Measurements from ENCODE around the gene LRRC46. TPM values are rescaled to one million over a fixed set of nuclear protein-coding genes. Genes with fewer than 3 reads are reported as not detected.

Gene LRRC46
- total RNA-seq, 1 donor from 2014 or later = 1.0 TPM

- DNase-seq (ENCODE audit: low spot score) = no peak
- H3K9me3 Mint-ChIP-seq (ENCODE audit: unreplicated experiment) = no peaks in the 10 kb centered on the region
- peaks cover 28% of the 10 kb centered on the region for H3K4me1 Mint-ChIP-seq (ENCODE audit: unreplicated experiment)
- H3K36me3 Mint-ChIP-seq (ENCODE audit: low read depth, unreplicated experiment) = peaks cover 4% of the 10 kb centered on the region
- TF ChIP-seq, protein P1, sequence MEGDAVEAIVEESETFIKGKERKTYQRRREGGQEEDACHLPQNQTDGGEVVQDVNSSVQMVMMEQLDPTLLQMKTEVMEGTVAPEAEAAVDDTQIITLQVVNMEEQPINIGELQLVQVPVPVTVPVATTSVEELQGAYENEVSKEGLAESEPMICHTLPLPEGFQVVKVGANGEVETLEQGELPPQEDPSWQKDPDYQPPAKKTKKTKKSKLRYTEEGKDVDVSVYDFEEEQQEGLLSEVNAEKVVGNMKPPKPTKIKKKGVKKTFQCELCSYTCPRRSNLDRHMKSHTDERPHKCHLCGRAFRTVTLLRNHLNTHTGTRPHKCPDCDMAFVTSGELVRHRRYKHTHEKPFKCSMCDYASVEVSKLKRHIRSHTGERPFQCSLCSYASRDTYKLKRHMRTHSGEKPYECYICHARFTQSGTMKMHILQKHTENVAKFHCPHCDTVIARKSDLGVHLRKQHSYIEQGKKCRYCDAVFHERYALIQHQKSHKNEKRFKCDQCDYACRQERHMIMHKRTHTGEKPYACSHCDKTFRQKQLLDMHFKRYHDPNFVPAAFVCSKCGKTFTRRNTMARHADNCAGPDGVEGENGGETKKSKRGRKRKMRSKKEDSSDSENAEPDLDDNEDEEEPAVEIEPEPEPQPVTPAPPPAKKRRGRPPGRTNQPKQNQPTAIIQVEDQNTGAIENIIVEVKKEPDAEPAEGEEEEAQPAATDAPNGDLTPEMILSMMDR (IDR thresholded peaks at IDR 0.05; ENCODE audit: unreplicated experiment) = no peak
- no peak overlapping the region for H3K27ac Mint-ChIP-seq (ENCODE audit: unreplicated experiment)
- peaks cover 4% of the 10 kb centered on the region for H3K27me3 Mint-ChIP-seq (ENCODE audit: unreplicated experiment)
- peak overlapping the region; percentile 37 for H3K4me3 Mint-ChIP-seq (ENCODE audit: unreplicated experiment)
Measured at GRCh38 chr17:47872019-47872650, 40.7 kb downstream of the LRRC46 start.

DNA sequence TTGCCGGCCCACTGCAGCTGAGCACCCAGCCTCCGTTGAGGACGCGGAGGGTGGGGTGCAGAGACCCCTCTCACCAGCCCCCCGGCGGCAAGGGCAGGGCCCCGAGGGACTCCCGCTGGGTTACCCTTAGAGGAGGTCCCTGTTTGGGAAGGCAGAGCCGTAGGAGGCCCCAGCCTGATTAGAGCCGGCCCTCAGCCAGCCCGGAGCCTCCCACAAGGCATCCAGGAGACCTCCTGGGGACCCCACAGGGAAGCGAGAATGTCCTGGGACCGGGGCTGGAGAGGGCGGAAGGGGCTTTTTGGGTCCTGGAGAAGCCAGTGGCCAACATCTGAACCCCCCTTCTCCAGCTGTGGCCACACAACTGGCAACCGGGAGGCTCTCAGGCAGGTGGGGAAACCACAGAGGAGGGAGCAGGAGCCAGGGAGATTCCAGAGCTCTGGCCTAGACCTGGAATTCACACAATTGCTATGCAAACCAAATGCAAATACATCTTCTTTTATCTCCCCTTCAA, 41.2 kb downstream of the LRRC46 start:
- Mint-ChIP-seq H3K4me3 (ENCODE audit: unreplicated experiment) (no peak overlapping the region), H3K36me3 (ENCODE audit: low read depth, unreplicated experiment) (peaks cover 4% of the 10 kb centered on the region), H3K27me3 (ENCODE audit: unreplicated experiment) (peaks cover 4% of the 10 kb centered on the region), H3K9me3 (ENCODE audit: unreplicated experiment) (no peaks in the 10 kb centered on the region), H3K27ac (ENCODE audit: unreplicated experiment) (no peak overlapping the region), H3K4me1 (ENCODE audit: unreplicated experiment) (peaks cover 32% of the 10 kb centered on the region)
- TF ChIP-seq, protein P1 (IDR thresholded peaks at IDR 0.05; ENCODE audit: unreplicated experiment) = no peak
- DNase-seq (ENCODE audit: low spot score) = no peak

DNA sequence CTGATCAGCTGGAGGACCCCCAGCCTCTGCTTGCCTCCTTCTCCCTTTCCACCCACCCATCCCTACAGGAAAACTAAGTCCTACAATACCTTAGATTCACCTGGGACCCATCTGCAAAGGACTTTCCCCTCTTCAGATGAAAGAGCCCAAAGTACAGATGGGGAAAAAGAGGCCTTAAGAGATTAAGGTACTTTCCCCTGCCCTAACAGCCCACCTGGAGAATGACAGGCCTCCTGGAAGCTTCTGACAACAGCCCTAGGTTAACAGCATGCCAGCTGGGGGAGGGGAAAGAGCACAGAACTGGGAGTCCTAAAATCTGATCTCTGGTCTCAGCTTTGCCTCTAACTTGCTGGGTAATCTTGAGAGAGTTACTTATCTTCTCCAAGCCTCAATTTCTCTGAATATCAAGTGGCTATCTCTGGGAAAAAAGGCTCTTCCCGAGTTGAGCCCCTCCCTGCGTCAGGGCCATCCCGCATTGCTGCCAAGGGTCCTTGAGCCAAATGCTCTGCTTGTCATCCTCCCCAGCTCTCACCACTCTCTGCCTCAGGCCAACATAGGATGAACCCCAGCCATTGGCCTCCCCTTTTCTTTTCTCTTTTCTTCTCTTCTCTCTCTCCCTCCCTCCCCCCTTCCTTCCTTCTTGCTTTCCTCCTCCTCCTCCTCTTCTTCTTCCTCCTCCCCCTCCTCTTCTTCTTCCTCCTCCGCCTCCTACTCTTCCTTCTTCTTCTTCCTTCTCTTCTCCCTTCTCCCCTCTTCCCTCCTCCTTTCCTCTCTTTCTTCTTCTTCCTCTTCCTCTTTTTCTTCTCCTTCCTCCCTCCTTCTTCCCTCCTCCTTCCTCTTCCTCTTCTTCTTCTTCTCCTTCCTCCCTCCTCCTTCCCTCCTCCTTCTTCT, 42.0 kb downstream of the LRRC46 start:
- no peaks in the 10 kb centered on the region for H3K9me3 Mint-ChIP-seq (ENCODE audit: unreplicated experiment)
- no peak for DNase-seq (ENCODE audit: low spot score)
- TF ChIP-seq, protein P1 (IDR thresholded peaks at IDR 0.05; ENCODE audit: unreplicated experiment) = no peak
- H3K36me3 Mint-ChIP-seq (ENCODE audit: low read depth, unreplicated experiment) = peaks cover 4% of the 10 kb centered on the region
- no peak overlapping the region for H3K4me3 Mint-ChIP-seq (ENCODE audit: unreplicated experiment)
- peaks cover 37% of the 10 kb centered on the region for H3K4me1 Mint-ChIP-seq (ENCODE audit: unreplicated experiment)
- no peak overlapping the region for H3K27ac Mint-ChIP-seq (ENCODE audit: unreplicated experiment)
- peaks cover 4% of the 10 kb centered on the region for H3K27me3 Mint-ChIP-seq (ENCODE audit: unreplicated experiment)

- DNase-seq (ENCODE audit: low spot score) = no peak
- Mint-ChIP-seq H3K27ac (ENCODE audit: unreplicated experiment) (peak overlapping the region; percentile 18), H3K36me3 (ENCODE audit: low read depth, unreplicated experiment) (peaks cover 4% of the 10 kb centered on the region), H3K4me3 (ENCODE audit: unreplicated experiment) (no peak overlapping the region), H3K4me1 (ENCODE audit: unreplicated experiment) (peaks cover 40% of the 10 kb centered on the region), H3K9me3 (ENCODE audit: unreplicated experiment) (no peaks in the 10 kb centered on the region), H3K27me3 (ENCODE audit: unreplicated experiment) (peaks cover 8% of the 10 kb centered on the region)
- TF ChIP-seq, protein P1 (IDR thresholded peaks at IDR 0.05; ENCODE audit: unreplicated experiment) = no peak
Measured at GRCh38 chr17:47875011-47875985, 43.8 kb downstream of the LRRC46 start.

Measured in endothelial cell (in vitro differentiated cells).